Thyroid gland (tissue), 4 donors: Measurements from ENCODE around the gene AKAP7.

Experiments
- POLR2A ChIP-seq, 2 donors: fragments of 450-650 bp; IDR thresholded peaks; one replicate each; pipeline ENCODE4 v1.6.1; 2017; ENCODE audit warnings: antibody characterized with exemption in 2 of 2, mild to moderate bottlenecking in 2 of 2, moderate library complexity in 1 of 2
- TF ChIP-seq, protein P1 (sequence below), 6 experiments: fragments of 200-600 bp in 3 of 6; fragments of 450-650 bp in 3 of 6; sonication (generic) in 3 of 6; IDR thresholded peaks; one replicate each; pipeline ENCODE4 v1.5.1; 2016 to 2019; ENCODE audit warnings: antibody characterized with exemption in 6 of 6, mild to moderate bottlenecking in 2 of 6, inconsistent platforms in 1 of 6, moderate library complexity in 1 of 6

DNA sequence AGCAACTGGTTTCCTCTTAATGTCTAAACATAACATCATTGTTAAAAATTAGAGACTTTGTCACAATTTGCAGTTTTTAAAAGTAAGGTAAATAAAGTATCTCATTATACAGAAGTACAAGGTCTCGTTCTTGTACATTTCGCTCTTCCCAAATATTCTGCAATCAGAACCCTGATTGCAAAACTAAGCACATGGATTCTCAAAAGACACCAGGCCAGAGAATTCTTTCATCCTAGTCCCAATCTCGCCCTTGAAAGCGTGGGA is 355 bp upstream of the AKAP7 start:
- TF ChIP-seq, protein P1, sequence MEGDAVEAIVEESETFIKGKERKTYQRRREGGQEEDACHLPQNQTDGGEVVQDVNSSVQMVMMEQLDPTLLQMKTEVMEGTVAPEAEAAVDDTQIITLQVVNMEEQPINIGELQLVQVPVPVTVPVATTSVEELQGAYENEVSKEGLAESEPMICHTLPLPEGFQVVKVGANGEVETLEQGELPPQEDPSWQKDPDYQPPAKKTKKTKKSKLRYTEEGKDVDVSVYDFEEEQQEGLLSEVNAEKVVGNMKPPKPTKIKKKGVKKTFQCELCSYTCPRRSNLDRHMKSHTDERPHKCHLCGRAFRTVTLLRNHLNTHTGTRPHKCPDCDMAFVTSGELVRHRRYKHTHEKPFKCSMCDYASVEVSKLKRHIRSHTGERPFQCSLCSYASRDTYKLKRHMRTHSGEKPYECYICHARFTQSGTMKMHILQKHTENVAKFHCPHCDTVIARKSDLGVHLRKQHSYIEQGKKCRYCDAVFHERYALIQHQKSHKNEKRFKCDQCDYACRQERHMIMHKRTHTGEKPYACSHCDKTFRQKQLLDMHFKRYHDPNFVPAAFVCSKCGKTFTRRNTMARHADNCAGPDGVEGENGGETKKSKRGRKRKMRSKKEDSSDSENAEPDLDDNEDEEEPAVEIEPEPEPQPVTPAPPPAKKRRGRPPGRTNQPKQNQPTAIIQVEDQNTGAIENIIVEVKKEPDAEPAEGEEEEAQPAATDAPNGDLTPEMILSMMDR (IDR thresholded peaks at IDR 0.05) = no peak
- TF ChIP-seq POLR2A (IDR thresholded peaks at IDR 0.05) = no peak
